NCI-H69 (cell line): ENCODE data around the gene PYGL.
"Not testable (repeated sequence)": the region's sequence is repeated elsewhere in the genome, so short reads cannot be mapped to it uniquely, and the experiment has no call there.

Source experiments
- DNase-seq: peaks from one replicate; lab custom pipeline; 2025; lab: John Stamatoyannopoulos, UW

PYGL gene

DNA sequence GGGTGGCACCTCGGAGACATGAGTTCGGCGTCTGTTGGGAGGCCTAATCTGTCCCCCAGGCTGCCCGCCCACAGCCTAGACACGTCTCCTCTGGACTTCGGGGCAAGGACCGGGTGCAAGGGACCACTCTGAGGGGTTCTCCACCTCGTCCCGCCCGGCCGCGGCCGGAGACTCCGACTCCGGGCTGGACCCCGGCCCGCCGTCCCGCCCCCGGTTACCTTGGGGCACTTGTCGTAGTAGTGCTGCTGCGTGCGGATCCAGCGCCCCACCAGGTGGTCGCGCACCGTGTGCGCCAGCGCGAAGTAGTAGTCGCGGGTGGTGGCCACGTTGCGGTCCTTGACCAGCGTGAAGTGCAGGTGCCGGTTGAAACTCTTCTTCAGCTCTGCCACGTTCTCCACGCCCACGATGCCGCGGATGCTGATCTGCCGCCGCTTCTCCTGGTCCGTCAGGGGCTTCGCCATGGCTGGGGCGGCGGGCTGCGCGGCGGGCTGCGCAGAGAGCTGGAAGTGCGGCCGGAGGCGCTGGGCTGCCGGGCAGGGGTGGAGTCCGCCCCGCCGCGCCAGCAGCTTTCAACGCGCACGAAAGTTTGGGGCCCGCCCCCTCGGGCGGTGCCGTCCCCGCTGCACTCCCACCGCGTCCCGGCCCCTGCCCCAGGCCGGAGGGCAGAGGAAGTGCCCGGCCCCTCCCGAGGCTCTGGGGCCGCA, at the start of gene PYGL:
Gene PYGL, minus strand, starts transcription at position 541 of the 704 bp plus-strand sequence. Its CDS starts 80 bp downstream, at position 461.
- DNase-seq: peak; percentile 86

DNA sequence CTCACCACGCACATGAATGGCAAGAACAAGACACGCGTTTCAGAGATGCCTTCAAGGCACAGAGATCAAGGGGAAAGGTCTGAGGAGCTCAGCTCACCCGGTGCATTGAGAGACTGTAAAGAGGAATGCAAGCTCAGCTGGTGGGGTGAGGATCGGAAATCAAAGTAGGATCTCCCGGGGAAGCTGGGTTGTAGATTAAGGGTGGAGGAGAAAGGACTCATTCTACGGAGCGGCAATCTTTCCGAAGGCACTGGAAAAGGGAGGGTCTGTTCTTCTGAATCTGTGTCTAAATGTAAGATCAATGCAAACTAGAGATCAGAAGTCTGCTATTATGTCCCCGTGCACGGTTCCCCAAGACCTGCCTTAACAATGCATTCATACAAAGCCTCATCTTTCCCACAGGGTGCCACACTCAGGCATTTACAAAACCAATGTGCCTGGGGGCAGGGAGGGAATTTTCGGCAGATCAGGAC, 41.6 kb upstream of the PYGL start:
- DNase-seq: no peak

DNA sequence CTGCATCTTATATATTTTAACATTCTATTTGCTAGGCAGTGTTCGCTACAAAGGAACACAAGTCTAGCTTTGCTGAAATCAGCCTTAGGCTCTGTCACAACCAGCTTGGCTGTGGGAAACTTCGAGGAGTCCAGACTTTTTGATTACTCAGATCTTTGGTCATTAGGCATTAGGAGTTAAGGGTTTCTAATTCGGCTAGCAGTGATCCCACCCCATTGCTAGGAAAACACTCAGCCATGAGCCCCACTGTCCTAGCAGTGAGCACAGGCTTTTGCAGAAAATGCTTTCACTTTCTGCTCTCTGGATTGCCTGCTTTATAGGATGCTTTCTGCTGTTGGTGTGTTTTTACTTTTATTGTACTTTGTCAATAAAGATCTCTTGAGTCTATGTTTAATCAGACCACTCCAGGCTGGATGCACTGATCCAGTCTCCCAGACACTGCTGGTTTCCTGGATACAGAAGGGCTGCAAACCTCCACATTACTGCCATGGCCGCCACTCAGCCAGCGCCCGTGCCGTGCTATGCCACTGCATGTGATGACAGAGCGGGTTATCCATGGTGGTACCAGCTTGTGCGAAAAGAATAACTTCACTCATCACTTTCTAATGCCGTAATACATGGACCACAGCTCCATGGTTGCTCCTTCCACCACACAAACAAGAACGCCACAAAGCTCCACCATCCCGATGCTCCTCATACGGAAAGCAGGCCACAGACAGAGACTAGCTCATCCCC, 41.0 kb upstream of the PYGL start:
- no peak for DNase-seq

DNA sequence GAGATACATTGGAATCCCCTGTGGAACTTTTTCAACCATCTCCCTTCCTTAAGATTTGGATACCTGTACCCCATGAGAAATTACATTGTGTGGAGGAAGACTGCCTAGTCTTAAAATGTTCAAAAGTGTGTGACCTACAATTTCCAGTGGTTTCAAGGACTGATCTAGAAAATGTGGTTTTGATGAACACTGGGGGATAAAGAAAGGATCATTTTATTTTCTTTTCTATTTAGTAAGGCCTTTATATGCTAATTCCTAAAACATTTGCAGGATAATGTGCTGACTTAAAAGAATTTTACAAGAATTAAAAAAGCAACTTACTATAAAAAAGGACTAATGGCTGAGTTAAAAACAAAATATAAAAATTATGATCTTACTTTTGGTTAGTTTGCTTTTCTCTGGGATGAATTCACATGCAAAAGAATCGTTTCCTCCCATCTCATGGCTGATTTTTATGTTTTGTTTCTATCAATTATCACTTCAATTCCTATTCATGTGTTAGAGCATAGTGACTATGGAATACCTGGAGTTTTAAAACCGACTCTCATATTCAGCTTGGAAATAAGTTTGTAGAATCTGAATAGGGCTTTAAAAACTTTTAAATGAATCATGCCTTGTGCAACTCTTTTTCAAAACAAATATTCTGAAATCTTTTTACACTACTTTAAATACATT, 39.9 kb upstream of the PYGL start:
- DNase-seq: no peak

DNA sequence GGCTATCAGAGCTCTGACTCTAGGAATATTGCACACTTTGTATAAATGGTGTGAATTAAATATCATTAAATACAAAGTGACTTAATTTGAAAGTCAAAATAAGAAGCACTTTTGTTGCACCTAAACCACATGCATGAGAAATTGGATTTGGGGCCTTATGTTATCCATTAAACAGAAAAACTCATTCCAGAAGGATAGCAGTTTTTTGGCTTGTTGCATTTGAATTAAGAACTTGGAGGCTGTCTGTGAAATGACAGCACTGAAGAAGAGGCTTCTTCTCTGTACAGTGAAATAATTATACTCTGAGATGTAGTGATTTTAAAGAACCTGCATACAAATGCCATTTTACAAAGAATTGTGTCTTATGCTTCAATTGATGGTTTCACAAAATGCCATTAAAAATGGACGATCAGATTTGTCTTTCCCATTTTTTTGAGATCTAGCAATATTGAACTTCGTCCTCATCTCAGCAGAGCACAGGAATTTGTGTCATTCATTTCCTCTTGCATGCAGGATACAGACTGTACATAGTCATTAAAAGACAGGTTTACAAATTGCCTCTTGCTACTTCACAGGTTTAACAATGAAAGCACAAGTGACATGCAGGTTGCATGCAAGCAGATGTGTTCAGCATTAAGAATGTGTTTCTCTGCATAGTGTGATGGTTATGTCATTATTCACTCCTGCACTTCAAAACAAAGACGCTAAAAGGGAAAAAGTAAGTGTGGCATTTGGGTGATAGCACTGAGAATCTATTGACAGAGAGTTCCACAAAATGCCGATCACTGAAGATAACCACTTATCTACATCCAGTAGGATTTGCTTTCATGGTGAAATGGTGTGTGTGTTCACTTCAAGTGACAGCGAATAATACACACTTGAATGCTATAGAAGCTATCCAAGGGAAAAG, 35.9 kb upstream of the PYGL start:
- DNase-seq: no peak

DNA sequence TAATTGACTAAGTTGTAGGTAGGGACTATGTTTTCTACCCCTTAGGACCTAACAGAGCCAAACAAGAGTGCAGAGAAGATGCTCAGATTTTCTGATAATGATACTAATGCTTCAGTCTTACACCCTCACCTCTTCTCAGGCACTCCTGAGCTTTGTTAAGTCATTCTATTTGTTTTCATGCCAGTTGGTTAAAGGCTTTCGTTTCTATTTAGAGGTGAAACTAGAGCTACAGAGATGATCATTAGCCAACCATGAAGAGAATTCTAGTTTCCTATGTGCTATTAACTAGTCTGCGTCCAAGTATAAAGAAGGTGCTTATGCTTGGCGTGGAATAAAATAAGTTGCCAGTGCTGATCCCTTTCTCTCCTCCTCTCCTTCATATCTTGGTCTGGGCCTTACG, 34.6 kb upstream of the PYGL start:
- DNase-seq: no peak

DNA sequence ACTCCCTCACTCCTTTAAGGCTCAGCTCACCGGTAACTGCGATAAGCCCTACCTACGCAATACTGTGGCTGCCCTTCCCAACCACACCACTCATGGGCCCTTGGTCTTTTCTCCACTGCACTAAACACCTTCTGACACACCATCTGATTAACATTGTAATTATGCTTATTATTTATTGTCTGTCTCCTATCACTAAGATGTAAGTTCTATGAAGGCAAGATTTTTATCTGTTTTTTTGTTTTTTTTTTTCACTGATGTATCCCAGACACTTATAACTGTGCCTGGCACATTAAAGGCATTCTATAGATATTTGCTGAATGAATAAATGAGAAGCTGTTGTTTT, 34.2 kb upstream of the PYGL start:
- no peak for DNase-seq

DNA sequence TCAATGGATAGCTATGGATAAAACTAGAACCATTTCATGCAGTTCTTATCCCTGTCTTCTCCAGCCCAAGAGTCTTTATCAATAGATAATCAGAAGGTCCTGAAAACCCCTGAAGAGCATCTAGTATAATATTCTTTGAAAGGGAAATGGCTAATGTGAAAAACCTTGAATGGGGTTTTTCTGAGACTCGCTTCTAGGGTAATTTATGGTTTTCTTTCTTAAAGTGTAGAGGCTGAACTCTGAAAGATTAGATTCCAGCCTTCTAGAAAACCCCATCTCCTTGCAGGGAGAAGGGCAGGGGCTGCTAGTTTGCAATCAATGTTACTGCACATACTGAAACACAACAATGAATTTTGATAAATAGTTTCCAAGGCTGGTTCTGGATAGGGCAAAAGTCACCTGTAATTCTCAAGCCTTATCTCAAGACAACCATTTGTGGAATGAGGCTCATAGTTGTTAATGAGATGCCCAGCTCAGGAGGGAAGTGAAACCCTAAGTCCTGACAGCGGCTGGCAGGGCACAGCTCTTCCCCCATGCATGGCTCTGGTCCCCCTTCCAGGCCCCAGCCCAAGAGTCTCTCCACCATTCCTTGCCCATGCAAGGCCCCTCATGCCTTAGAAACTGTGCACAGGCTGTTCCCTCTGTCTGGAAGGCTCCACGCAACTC, 33.7 kb upstream of the PYGL start:
- no peak for DNase-seq

DNA sequence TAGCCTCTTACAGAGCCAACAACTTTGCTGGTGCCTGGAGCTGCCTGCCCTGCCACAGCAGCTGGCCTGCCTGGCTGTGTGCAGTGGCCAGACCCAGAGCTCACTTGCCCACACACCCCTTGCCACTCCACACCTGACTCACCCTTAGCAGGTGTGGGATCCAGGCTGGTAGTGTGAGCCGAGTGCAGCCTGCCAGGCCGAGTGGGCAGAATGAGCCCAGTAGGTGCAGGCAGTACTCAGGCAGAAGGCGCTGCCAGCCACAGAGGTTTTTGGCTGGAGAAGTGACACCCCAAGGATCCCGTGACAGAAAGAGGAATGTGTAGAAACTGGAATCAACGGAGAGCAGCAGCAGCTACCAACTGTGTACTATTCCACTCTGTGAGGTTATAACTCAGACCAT, 29.8 kb upstream of the PYGL start:
- DNase-seq: no peak

DNA sequence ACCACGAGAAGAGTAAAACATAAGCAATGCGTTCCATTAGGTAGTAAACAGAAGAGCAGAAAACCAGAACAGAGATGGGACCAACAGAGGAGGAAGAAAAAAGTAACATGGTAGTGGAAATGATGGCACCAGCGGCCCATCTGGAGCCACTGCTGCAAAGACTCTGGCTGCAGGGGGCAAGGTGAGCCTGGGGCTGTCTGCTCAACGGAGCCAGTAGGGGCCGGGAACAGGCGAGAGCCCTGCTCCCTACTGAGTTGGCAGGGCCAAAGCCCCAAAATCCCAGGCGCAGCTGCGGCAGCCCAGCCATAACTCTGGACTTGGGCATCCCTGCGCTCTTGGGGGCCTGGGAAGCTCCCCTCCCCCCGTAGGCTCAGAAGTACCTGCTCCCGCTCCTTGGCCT, 28.5 kb upstream of the PYGL start:
- DNase-seq: no peak

DNA sequence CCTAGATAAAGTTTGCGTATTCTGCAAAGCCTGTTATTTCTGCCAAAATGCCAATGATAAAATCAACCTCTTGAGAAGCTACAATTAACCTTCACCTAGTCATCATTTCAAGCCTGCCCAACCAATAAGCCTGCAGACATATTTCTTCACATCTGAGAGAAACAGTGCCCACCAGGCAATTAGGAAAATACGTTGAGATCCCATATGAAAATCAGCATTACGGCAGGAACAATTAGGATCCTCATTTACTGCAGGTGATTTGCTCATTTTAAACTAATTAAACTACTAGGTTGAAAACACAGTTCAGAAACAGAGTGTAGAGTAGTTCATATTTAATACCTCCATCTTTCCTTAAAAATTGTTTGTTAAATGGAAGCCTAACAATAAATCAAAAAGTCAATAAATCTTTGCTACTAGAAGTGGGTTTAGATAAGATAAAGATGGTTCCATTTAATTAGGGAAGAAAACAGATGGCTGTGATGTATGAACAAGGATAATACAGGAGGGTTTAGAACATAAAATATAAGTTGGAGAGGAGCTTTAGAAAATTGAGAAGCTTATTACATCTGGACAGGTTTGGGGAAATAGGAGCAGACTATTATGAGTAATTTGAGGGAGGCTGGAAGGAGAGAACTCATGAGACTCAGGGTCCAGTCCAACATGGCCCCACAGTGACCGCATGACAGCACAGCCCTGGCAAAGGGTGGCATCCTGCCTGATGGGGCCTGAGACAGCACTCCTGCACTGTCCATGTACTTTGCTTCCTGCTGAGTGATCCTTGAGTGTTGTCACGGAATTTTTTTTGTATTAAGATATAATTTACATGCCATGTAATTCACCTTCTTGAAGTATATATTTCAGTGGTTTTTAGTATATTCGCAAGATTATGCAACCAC, 26.9 kb upstream of the PYGL start:
- DNase-seq: peak; percentile 60

DNA sequence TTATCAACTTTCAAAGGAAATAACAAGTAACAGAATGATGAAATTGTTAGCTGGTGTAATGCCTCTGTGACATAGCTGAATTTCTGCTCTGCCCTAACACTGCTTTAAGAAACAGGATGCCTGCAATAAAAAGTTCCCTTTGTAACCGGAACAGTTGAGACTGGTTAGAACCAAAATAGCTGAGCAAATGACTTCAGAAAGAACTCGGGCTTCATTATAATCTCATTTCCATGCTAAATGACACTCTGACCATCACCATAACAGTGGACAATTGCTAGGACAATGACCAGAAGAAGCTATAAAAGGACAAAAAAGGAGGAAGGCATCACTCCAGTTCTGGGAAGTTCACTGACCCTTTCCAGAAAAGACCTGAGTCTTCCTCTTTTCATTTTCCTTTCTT, 23.5 kb upstream of the PYGL start:
- DNase-seq: no peak

DNA sequence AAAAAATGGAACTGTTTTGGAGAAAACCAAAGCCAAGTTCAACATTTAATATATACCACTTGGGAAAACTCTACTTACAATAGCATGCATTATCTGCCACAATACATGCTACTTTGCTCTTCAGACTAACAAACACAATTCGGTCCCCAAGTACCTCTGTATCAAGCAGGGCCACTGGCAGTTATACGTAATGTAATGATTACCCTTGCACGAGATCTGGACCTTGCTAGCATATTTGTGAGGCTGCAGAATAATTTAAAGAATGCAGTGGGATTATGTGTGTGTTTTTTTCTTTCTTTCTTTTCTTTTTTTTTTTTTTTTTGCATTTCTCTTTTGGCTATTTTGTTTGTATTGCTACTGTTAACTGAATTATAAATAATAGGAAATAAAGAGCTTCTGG, 22.8 kb upstream of the PYGL start:
- no peak for DNase-seq

DNA sequence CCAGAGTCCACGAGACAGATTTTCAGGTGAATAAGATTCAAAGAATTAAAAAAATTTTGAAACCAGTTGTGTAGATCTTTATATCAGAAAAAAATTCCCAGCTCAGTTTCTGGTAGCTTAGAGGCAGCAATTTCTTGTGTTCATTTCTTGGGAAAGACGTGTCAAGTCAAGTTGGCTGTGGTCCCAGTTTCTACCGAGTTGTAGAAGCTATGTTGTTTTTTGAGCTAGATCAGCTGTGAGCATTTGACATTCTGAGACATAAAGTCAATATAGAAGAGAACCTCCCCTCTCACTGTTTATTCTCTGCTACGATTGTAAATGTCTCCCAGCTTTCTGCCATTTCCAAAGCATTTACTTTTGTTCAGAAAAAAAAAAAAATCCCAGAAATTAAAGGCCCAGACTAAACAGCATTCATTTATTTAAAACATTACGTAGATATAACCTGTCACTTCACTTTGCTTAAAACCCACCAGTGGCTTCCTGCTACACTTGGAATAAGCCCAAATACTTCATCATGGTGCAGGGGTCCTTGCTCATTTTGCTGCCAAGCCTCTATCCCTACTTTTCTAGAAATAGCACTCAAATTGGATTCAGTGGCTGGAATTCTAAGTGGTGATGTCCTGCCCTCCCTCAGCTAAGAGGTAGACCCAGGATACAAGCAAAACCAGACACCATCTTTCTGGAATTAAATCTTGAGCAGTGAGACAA, 20.6 kb upstream of the PYGL start:
- DNase-seq: peak; percentile 85

DNA sequence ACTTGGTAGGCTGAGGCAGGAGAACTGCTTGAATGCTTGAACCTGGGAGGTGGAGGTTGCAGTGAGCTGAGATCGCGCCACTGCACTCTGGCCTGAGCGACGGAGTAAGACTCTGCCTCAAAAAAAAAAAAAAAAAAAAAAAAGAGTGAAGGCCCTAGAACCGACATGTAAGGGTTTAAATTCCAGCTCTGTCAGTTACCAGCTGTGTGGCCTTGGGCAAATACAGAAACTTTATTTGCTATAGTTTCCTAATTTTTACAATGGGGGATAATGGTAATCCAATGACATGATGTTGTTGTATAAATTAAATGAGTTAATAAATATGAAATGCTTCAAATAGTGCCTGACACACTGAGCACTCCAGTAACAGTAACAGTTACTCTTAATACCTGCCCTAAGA, 19.6 kb upstream of the PYGL start:
- no peak for DNase-seq

DNA sequence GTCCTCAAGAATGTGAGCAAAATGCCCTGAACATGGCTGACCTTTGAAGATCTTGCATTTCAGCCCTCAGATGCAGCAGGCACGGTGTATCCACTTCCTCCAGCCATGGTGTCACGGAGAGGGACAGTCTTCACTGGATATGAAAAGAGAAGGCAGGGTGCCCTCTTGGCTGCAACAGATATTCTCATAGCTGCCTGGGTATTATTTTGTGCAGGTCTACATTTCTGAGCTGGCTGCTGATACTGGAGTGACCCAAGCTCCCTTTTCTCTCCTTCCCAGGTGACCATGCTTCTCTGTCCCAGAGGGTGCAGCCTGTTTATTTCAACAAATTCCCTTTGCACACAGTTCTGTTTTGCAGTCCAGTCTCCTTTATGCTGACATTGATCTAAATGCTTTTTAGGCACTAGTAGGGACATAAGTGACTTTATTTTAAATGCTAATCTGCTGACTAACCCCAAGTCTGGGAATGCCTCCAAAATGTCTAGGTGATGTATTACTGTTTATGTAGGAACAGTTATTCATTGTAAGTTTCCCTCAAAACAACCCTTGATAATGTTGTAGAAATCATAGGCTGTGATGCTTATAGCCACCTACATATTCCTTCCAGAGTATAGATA, 17.4 kb upstream of the PYGL start:
- no peak for DNase-seq

DNA sequence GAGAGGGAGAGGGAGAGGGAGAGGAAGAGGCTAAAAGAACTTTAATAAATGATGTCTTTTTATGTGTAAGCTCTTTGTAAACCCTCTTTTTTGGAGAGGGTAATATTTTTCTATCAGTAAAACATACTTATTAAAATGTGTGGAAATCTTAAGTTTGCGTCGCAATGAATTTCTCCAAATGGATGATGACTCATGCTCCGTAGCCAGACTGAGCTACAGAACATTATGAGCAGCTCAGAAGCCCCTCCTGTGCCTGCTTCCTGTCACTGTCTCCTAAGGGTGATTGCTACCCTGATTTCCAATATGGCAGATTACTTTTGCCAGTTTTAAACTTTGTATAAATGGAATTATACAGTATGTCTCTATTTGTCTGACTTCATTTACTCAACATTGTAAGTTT, 13.0 kb upstream of the PYGL start:
- DNase-seq: peak; percentile 75

DNA sequence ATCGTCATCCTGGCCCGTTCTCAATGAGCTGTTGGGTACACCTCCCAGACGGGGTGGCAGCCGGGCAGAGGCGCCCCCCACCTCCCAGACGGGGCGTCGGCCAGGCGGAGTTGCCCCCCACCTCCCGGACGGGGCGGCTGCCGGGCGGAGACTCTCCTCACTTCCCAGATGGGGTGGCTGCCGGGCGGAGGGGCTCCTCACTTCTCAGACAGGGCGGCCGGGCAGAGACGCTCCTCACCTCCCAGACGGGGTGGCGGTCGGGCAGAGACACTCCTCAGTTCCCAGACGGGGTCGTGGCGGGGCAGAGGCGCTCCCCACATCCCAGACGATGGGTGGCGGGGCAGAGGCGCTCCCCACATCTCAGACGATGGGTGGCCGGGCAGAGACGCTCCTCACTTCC, 12.1 kb upstream of the PYGL start:
- DNase-seq: not testable (repeated sequence)

DNA sequence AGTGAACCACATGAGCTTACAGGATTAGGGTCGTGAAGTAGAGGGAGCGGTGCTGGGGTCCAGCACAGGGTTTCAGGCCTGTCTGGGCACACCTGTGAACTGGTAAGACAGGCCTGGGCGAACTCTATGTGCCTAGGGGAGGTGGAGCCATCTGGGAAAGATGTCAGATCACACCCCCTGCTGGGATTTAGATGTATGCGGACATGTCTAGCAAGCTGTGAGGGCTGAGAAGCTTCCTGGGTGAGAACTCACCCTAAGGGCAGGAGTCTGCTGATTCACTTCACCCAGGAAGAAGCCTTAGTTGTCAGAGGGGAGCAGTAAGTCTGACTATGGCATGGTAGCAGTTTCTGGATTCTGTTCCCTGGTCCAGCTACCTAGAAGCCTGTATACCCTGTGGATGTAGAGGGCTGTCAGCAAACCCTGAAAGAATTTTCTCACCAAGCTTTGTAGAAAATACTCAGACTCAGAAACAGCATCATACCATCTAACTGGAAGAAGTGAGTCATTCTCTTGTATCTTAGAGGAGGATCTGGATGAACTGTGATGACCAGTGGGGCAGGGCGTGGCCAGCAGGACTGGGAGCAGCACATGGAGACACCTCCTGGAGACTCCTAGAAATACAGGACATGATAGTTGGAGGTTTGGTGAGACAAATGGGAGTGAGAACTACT, 11.2 kb upstream of the PYGL start:
- DNase-seq: peak; percentile 99
